ENCODE data around the gene SIX5. TPM values are rescaled to one million over a fixed set of nuclear protein-coding genes. Genes with fewer than 3 reads are reported as not detected.

The SIX5 gene
- total and polyA plus RNA-seq, 2 donors from 2014 or later, result 15.2 to 19.4 TPM

- FAIRE-seq, result no peak
- H3K27ac ChIP-seq (ENCODE audit: low read depth in 2 of 2, low read length in 2 of 2), result no peak within 1 kb of the TSS
- intact Hi-C loops (cut with DNase I), result no loop called here
- peak in 3 of 5 donors; percentile 27 to 65 (median 33) for DNase-seq
- no peak within 1 kb of the TSS for H3K4me3 ChIP-seq (ENCODE audit: low read length in 3 of 3)
- TF ChIP-seq CTCF (IDR thresholded peaks at IDR 0.05; ENCODE audit: borderline replicate concordance, extremely low read depth, insufficient read depth), result no peak
- no peaks in the 10 kb centered on the region for H3K9me3 ChIP-seq (ENCODE audit: control insufficient read depth in 2 of 3, insufficient read depth in 1 of 3, low read length in 3 of 3)
- H3K36me3 ChIP-seq (ENCODE audit: control insufficient read depth in 2 of 3, insufficient read depth in 3 of 3, low read length in 3 of 3), result peaks cover 0 to under 1% (median 0%) of the 10 kb centered on the region in 3 donors
- peaks cover 0 to 2% (median 0%) of the 10 kb centered on the region in 3 donors for H3K4me1 ChIP-seq (ENCODE audit: control insufficient read depth in 2 of 3, insufficient read depth in 2 of 3, low read depth in 1 of 3, low read length in 3 of 3)
- no peaks in the 10 kb centered on the region for H3K27me3 ChIP-seq (ENCODE audit: control insufficient read depth, insufficient read depth, low read length)
- no peak within 1 kb of the TSS for H3K9ac ChIP-seq (ENCODE audit: low read length in 3 of 3)
Measured at GRCh38 chr19:45814851-45815480, 45.9 kb upstream of the SIX5 start, which contains the start of gene RSPH6A. Gene RSPH6A, minus strand, starts transcription at chr19:45815308. Its CDS starts 132 bp downstream, at chr19:45815176.

- no peak overlapping the region for H3K4me3 ChIP-seq (ENCODE audit: low read length in 3 of 3)
- no peak overlapping the region for H3K9ac ChIP-seq (ENCODE audit: low read length in 3 of 3)
- H3K4me1 ChIP-seq (ENCODE audit: control insufficient read depth in 2 of 3, insufficient read depth in 2 of 3, low read depth in 1 of 3, low read length in 3 of 3), result peaks cover 0 to 7% (median 0%) of the 10 kb centered on the region in 3 donors
- no peaks in the 10 kb centered on the region for H3K9me3 ChIP-seq (ENCODE audit: control insufficient read depth in 2 of 3, insufficient read depth in 1 of 3, low read length in 3 of 3)
- TF ChIP-seq CTCF (IDR thresholded peaks at IDR 0.05; ENCODE audit: borderline replicate concordance, extremely low read depth, insufficient read depth), result no peak
- H3K27me3 ChIP-seq (ENCODE audit: control insufficient read depth, insufficient read depth, low read length), result no peaks in the 10 kb centered on the region
- H3K36me3 ChIP-seq (ENCODE audit: control insufficient read depth in 2 of 3, insufficient read depth in 3 of 3, low read length in 3 of 3), result no peaks in the 10 kb centered on the region
- DNase-seq, result peak in 1 of 5 donors; percentile 56
- intact Hi-C loops (cut with DNase I), result no loop called here
- no peak overlapping the region for H3K27ac ChIP-seq (ENCODE audit: low read depth in 2 of 2, low read length in 2 of 2)
- FAIRE-seq, result no peak
Measured at GRCh38 chr19:45814166-45814780, 45.2 kb upstream of the SIX5 start.

GRCh38 chr19:45812297-45812696 is 43.2 kb upstream of the SIX5 start:
- Histone ChIP-seq H3K4me3 (ENCODE audit: low read length in 3 of 3) (no peak overlapping the region), H3K4me1 (ENCODE audit: control insufficient read depth in 2 of 3, insufficient read depth in 2 of 3, low read depth in 1 of 3, low read length in 3 of 3) (peaks cover 0 to 7% (median 0%) of the 10 kb centered on the region in 3 donors), H3K27me3 (ENCODE audit: control insufficient read depth, insufficient read depth, low read length) (no peaks in the 10 kb centered on the region), H3K9me3 (ENCODE audit: control insufficient read depth in 2 of 3, insufficient read depth in 1 of 3, low read length in 3 of 3) (no peaks in the 10 kb centered on the region), H3K9ac (ENCODE audit: low read length in 3 of 3) (no peak overlapping the region), H3K27ac (ENCODE audit: low read depth in 2 of 2, low read length in 2 of 2) (no peak overlapping the region), H3K36me3 (ENCODE audit: control insufficient read depth in 2 of 3, insufficient read depth in 3 of 3, low read length in 3 of 3) (no peaks in the 10 kb centered on the region)
- DNase-seq (no peak), FAIRE-seq (no peak)
- TF ChIP-seq CTCF (IDR thresholded peaks at IDR 0.05; ENCODE audit: borderline replicate concordance, extremely low read depth, insufficient read depth), result no peak
- intact Hi-C loops (cut with DNase I), result no loop called here
